HL-60/S4 treated with retinoic acid at 250 ng/mL for 4 days and 3 days (cell line): ENCODE measurements around the gene PIK3AP1.

Experiments
- in situ Hi-C: fragments of 300-500 bp; cut with MboI; formaldehyde crosslinking; loops from 2 replicates; pipeline ENCODE4 v1.7.0; 2022; ENCODE audit warnings: low sequenced_read_pairs

The PIK3AP1 gene

DNA sequence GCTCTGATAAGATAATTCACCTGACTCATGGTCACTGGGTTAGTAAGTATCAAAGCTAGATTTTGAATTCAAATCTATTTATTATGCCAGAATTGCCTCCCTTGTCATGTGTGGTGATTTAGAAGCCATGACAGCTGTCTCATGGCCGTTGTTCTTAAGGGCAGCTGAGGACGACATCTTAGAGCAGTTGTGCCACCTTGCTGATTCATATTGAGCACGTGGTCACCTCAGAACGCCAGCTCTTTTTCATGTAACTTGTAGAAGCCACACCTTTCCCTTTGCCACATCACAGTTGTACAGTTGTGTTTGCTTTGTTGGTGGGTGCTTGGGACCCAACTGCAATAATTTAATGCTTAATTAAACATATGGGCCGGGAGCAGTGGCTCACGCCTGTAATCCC, 4.3 kb upstream of the PIK3AP1 start:
- in situ Hi-C loops = no loop called here

DNA sequence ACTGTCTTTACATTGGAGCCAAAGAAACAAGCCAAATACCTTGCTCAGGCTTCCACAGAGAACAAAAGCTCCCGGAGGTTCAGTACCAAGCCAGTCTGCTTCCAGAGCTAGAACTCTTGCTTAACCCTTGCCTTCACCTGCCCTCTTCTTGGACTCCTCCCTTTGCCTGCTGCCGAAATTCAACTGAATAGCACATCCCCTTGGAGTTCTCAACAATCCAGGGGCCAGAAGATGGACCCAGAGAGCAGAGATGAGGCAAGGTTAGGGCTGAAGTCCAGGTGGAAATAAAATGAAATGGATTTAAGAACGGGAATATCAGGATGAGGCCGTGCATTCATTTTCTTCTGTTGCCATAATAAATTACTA, 876 bp upstream of the PIK3AP1 start:
- in situ Hi-C loops = no loop called here

DNA sequence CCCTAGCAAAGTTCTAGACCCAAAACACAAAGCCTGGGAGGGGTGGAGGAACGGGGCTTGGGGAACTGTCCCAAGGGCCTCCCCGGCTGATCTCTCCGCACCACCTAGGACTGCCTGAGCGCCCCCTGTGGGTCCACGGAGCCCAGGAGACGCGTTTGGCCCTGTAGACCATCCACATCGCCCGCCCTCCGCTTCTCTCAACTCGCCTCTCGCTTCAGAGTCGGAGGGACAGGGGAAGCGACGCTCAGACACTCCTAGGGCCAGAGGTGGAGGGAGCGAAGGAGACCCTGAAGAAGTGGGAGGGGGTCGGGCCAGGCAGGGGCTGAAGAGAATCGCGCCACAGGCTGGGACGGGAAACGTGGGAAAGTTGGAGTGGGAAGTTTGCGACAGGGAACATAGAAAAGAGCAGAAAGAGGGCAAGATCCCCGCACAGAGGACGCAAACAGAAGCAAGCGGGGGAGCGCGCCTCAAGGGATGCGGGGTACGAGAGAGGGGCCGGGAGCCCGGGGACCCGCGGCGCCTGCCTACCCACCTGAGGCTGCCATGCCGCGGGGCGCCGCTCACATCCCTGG, 378 bp downstream of the PIK3AP1 start:
- in situ Hi-C loops = no loop called here

DNA sequence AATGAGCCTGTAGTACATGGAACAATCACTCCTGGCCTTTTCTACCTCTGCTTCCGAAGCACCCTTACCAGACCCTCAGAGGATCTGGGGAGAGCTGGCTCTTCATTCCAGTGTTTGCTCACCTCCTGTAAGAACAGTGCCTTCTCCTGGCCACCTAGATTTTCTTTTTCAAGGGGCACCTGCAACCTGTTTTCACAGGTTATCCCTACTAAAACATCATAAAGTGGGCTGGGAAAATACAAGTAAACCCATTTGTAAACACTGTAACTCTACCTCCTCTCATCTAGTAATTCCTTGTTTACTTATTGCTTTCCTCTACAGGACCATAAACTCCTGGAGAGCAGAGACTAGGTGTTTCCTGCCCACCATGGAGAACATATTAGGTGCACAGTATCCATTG, 1.1 kb downstream of the PIK3AP1 start:
- in situ Hi-C loops = no loop called here

DNA sequence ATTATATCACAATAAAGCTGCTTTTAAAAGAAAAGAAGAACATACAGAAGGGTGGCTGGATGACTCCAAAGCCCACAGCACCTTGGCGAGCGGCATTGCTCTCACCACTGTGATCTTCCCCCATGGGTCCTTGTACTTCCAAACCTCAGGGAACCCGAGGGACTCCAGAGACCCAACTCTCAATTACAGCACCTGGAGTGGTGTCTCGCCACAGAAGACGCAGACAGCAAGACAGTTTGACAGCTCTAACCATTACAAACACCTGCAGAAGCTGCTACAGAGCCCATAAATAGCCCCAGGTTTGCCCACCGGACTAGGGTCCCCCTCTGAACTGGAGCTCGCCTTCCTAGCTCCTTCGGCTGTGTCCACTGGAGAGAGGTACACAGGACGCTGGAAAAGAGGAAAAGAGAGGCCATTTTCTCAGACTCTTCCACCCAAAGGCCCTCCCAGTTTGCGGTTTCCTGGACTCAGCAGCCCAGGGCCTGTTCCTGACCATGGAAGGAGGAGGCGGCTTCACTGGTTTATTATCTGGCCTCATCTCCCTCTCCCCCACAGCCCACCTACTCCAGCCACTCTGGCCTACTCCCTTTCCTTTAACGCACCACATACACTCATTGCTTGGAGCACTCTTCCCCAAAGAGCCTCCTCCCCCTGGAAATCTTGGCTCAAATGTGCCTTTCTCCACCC, 1.9 kb downstream of the PIK3AP1 start:
- in situ Hi-C loops = no loop called here

DNA sequence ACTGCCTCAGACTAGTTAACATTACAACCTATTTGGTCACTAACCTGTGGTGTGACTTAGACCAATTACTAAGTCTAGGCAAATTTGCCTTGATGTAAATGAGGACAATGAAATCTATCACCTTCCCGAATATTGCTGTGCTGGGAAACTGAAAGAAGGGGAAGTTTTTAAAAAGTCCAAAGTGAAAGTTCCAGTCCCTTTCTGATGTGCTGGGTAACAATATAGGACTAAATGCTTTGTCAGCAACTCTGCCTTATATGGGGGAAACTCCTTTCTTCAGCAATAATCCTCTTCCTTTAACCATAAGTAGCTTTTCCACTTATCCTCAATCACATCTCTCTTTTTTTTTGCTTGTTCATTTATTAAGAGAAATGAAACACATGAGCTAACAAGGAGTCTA, 3.9 kb downstream of the PIK3AP1 start:
- in situ Hi-C loops = no loop called here

DNA sequence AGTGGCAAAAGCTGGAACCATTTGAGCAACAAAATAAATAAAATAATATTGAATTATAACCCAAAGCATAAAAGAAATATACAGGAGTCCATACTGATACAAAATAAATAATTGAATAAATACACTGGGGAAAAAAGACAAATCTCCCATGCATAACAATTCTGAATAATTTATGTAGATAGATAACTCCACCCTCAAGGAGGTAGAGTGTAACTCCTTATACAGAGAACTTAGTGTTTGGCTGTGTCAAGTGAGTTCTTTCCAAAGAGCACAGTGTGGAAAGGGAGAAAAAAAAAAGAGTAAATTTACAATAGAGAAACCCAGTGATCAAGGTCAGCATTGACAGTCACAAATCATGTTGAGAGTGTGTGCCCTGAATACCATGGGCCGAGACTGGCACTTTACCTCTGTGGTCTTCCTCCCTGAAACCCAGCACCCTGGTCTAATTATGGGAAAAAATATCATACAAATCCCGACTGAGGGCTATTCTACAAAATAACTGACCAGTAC, 5.5 kb downstream of the PIK3AP1 start:
- in situ Hi-C loops = no loop called here

DNA sequence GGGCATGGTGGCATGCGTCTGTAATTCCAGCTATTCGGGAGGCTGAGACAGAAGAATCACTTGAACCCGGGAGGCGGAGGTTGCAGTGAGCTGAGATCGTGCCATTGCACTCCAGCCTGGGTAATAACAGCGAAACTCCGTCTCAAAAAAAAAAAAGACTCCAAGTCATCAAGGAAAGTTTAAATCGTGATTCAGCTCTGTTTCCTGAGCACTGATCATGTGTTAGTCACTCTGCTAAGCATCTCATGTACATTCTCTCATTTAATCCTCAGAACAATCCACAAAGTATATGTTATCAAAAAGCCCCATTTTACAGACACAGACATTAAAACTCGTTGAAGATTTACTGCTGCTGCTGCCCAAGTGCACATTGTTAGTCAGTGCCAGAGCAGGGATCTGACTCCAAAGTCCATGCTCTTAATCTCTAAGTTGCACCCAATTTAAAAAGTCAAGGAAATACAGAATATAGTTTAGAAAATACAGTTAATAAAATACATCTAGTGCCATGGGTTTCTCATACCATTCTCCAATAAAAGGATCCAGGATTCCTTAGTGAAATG, 6.2 kb downstream of the PIK3AP1 start:
- in situ Hi-C loops = no loop called here

DNA sequence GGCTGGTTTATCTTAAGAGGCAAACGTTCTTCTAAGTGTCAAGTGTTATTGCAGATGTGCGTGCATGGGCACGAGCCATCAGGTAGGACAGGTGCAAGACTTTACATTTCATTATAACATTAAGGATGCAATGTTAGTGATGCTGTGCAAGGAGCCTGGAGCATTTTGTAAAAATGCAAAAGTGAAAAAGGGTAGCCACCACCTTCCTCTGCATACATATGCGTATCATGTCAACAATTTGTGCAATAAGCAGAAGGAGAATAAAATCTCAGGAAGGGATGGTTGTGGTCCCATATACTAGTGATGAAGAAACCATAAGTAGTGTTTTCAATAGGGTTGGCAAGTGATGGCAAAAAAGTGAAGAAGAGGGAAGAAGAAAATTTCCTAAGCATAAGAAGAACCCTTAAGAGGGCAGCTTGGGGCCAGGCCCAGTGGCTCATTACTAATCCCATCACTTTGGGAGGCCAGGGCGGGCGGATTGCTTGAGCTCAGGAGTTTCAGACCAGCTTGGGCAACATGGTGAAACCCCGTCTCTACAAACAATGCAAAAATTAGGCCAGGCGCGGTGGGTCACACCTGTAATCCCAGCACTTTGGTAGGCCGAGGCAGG, 7.5 kb downstream of the PIK3AP1 start:
- in situ Hi-C loops = no loop called here

DNA sequence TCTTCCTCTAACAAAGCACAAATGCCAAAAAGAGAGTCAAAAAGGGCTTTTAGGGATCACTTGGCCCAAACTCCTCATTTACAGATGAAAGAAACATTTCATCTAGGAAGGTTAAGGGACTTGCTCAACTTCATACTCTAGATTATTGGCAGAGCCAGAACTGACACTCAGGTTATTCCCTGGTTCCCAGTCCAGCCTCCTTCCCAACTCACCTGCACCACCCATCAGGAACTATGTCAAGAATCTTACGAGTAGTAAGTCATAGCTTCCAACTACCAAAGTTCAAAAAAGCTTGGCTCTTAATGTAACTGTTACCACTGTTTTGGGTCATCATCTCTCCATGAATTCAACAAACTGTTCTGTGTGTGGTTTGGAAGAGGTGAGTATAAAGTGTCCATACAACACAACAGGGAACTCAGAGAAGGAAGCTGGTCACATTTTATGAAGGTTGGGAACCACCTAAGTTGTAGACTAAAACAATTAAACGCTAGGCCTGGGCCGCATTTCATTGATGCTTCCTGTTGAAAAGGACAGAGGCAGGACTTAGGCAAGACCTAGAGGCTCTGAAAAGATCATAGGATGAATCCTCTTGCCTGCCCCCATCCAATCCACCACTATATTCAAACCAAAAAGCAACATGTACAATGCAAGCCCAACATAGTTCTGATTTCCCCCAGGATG, 9.1 kb downstream of the PIK3AP1 start:
- in situ Hi-C loops = no loop called here

DNA sequence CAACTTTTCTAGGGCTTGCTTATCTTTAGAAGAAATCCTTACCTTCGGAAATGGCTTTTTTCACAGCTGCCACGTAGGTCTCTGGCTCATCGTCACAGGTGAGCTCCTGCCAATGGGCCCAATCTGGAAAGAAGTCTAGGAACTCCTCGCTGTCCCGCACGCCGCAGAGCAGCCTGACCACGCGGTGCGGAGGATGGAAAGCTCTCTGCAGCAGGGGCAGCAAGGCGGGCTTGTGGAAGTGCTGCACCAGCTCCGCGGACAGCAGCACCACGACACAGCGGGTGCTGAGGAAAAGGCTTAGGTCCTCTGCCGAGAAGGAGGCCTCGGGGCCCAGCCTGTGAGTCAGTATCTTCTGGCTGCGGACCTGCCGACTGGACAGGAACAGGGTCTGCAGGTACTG, 10.8 kb downstream of the PIK3AP1 start:
- in situ Hi-C loops = loop anchor here (10.0 kb wide), 1 partner anchor 55 kb away; no protein-coding TSS in a partner anchor

DNA sequence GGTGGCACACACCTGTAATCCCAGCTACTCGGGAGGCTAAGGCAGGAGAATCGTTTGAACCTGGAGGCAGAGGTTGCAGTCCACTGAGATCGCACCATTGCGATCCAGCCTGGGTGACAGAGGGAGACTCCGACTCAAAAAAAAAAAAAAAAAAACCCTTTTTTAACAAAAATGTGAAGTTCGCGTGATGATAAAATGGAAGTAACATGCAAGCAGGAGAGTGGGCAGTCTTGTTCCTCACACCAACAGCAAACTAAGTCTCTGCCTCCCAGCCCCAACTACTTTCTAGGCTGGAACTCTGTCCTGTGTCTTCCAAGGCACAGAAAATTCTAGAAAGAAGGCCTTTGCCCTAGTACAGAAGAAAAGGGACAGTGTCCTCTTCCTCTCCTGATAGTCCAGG, 11.3 kb downstream of the PIK3AP1 start:
- in situ Hi-C loops = loop anchor here (10.0 kb wide), 1 partner anchor 54 kb away; no protein-coding TSS in a partner anchor

DNA sequence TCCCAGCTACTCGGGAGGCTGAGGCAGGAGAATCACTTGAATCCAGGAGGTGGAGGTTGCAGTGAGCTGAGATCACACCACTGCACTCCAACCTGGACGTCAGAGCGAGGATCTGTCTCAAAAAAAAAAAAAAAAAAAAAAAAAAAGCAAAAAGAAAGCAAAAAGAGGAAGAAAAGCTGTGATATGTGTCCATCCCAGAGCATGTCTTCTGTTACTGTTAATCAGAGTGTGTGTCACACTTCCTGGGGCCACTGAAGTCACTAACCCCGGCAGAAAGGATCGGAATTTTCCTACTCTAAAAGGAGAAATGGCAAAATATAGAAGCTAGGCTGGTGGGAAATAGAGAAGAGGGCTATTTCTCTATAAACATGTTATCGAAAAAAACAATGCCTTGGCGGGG, 11.9 kb downstream of the PIK3AP1 start:
- in situ Hi-C loops = loop anchor here (10.0 kb wide), 1 partner anchor 54 kb away; no protein-coding TSS in a partner anchor

DNA sequence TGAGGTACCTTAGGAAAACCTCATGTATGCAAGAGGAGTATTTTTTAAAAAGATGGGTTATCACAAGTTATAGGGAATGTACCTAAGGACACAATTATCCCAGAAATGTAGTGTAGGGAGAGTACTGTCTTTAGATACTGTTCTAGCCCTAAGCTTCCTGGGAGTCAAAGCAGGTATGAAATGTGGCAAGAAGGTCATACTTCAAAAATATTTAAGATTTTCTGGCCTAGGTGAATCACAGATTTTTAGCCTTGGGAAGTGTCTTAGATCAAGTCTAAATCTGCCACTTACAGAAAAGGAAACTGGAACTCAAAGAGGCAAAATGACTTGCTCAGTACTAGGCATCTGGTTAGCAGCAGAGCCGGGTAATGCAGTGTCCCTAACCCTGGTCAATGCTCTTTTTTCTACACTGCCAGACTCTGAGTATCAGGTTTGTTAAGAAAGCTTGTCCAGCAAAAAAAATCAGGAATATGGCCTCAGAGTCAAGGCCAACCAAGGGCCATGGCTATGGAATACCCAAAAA, 13.9 kb downstream of the PIK3AP1 start:
- in situ Hi-C loops = loop anchor here (10.0 kb wide), 1 partner anchor 52 kb away; no protein-coding TSS in a partner anchor

DNA sequence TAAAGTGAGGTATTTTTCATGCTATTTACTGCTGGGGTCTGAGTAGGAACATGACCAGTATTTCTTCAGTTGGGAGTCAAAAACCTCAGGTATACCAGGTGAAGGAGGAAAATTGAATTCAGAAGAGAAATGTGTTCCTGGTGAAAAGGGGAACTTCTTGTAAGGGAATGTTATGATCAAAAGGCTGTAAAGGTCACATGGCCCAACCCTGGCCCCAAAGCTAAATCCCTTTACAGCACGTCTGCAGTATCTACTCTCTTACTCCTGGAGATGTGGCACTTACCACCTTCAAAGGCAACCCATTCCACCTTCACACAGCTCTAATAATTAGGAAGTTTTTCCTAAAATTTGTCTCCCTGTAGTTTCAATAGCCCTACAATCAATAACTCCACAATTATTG, 15.2 kb downstream of the PIK3AP1 start:
- in situ Hi-C loops = loop anchor here (10.0 kb wide), 1 partner anchor 50 kb away; no protein-coding TSS in a partner anchor

DNA sequence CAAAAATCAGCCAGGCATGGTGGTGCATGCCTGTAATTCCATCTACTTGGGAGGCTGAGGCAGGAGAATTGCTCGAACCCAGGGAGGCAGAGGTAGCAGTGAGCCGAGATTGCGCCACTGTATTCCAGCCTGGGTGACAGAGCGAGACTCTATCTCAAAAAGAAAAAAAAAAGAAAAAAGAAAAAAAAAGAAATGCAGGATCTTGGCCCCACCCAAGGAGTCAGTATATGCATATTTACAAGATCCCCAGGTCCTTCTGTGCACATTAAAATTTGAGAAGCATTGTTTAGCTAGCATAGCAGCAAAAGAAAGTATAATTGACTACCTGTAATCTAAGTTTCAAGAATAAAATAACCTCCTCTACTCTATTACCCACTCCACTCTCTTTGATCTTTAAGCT, 15.8 kb downstream of the PIK3AP1 start:
- in situ Hi-C loops = loop anchor here (10.0 kb wide), 1 partner anchor 50 kb away; no protein-coding TSS in a partner anchor

DNA sequence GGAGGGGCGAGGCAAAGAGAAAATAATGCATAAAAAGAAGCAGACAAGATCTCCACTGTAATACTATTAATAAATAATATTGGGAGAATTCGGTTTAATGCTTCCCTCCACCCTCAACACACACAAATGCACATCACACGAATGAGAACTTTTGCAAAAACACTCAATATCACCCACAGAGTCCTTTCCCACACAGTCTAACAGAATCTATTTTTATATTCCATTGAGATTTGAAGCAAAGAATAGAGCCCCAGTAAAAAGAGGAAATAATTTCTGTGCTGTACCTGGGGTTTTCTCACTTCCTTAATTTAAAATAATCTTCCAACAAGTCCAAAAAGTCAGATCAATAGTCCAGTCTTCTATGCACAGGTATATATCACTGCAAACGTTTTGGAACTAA, 17.0 kb downstream of the PIK3AP1 start:
- in situ Hi-C loops = loop anchor here (10.0 kb wide), 1 partner anchor 49 kb away; no protein-coding TSS in a partner anchor

DNA sequence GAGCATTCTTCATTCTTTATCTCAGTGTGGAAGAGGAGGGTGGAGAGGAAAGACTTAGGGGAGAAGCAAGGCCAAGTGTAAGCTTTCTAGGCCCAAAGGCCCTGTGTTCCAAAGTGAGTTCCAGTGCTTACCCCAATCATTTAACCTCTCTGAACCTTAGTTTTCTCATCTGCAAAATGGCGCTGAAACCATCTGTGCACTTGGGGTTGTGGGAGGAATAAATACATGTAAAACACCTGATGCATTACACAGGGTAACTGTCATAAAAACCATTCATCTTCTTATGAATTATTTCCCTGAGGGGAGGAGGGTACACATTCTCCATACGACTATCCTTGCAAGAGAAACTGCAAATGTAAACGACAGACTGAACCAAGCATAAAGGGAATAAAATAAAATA, 19.0 kb downstream of the PIK3AP1 start:
- in situ Hi-C loops = loop anchor here (10.0 kb wide), 1 partner anchor 46 kb away; no protein-coding TSS in a partner anchor

DNA sequence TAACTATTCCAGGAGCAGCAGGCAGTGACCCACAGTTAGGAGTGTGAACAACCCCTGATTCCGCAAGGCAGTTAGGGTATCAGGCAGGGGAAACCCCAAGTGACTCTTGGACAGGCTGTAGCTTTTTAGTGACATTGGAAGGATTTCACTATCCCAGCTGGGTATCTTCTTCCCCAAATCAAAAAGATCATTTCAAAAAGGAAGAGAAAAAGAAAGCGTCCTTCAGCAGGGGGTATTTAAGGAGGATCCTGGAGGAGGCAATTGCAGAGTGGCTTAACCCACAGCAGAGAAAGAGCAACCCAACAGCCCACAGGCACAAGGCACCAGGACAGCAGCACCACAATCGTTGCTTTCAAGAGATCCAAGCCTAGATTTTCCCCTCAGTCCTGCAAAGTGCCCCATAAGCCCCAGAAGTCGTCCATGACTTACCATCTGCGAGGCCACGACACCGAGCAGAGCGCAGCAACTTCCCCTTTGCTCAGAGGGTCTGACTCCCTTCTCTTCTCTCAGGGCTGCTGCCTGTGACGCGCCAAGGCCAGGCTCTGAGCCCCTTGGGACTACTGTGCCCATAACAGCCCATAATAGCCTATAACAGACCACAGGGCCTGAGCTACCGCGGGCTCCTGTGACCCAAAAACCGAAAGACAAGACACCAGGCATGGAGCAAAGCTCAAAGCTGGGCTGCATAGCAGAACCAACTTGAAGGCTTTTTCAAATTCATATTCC, 19.8 kb downstream of the PIK3AP1 start:
- in situ Hi-C loops = loop anchor here (10.0 kb wide), 1 partner anchor 46 kb away; no protein-coding TSS in a partner anchor

DNA sequence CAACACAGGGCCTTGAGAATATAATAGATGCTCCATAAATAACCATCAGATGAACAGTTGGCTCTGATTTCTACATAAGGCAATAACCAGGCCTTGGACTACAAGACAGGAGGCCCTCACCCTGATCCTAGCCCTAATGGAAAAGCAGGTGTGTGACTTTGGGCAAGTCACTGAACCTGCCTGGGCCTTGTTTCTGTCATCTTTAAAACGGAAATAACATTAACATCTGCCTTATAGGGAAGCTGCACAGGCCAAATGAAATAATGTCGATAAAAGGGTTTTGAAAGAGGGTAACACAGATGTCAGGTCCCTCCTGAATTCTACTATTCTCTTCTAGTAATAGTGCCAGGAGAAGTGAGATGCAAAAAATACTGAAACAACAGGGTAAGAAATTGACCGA, 20.7 kb downstream of the PIK3AP1 start:
- in situ Hi-C loops = loop anchor here (10.0 kb wide), 1 partner anchor 45 kb away; no protein-coding TSS in a partner anchor
